A673 (cell line): ENCODE measurements around the gene TAGLN.

Source experiments
- EZH2 ChIP-seq: fragments of 200-600 bp; sonication (generic); IDR thresholded peaks from 2 replicates; pipeline ENCODE4 v1.6.1; 2017; ENCODE audit warnings: borderline replicate concordance, low read depth, mild to moderate bottlenecking, mixed read lengths, antibody characterized with exemption, low read length; ENCODE audit not compliant: poor library complexity, severe bottlenecking
- TF ChIP-seq, protein P1 (sequence below): fragments of 300-800, 200-600 bp; sonication (generic); conservative IDR thresholded peaks from 2 replicates; pipeline ENCODE4 v1.5.1; 2017; ENCODE audit warnings: low read depth, mild to moderate bottlenecking, antibody characterized with exemption, low read length, moderate library complexity, mixed read lengths

DNA sequence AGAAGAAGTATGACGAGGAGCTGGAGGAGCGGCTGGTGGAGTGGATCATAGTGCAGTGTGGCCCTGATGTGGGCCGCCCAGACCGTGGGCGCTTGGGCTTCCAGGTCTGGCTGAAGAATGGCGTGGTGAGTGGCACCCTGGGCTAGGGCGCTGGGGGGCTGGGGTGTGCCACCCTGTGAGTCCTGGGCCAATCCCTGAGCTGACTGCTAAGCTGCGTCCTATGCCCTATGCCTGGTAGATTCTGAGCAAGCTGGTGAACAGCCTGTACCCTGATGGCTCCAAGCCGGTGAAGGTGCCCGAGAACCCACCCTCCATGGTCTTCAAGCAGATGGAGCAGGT lies 3.9 kb downstream of the TAGLN start:
- TF ChIP-seq, protein P1, sequence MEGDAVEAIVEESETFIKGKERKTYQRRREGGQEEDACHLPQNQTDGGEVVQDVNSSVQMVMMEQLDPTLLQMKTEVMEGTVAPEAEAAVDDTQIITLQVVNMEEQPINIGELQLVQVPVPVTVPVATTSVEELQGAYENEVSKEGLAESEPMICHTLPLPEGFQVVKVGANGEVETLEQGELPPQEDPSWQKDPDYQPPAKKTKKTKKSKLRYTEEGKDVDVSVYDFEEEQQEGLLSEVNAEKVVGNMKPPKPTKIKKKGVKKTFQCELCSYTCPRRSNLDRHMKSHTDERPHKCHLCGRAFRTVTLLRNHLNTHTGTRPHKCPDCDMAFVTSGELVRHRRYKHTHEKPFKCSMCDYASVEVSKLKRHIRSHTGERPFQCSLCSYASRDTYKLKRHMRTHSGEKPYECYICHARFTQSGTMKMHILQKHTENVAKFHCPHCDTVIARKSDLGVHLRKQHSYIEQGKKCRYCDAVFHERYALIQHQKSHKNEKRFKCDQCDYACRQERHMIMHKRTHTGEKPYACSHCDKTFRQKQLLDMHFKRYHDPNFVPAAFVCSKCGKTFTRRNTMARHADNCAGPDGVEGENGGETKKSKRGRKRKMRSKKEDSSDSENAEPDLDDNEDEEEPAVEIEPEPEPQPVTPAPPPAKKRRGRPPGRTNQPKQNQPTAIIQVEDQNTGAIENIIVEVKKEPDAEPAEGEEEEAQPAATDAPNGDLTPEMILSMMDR = no peak
- no peak for TF ChIP-seq EZH2
